NB4 (cell line): ENCODE measurements around the gene MMRN2.

Source experiments
- CTCF ChIP-seq: IDR thresholded peaks from one replicate; pipeline ENCODE4 v1.5.1; 2012; ENCODE audit warnings: low read depth, low read length
- MAX ChIP-seq: IDR thresholded peaks from 2 replicates; pipeline ENCODE4 v1.6.1; 2011; ENCODE audit warnings: low read depth, low read length
- MYC ChIP-seq: IDR thresholded peaks from 2 replicates; pipeline ENCODE4 v1.6.1; 2011; ENCODE audit warnings: low read depth, low read length
- POLR2A ChIP-seq: IDR thresholded peaks from 2 replicates; pipeline ENCODE4 v1.6.1; 2011; ENCODE audit warnings: mild to moderate bottlenecking; ENCODE audit not compliant: insufficient read length; ENCODE audit errors: extremely low read depth

DNA sequence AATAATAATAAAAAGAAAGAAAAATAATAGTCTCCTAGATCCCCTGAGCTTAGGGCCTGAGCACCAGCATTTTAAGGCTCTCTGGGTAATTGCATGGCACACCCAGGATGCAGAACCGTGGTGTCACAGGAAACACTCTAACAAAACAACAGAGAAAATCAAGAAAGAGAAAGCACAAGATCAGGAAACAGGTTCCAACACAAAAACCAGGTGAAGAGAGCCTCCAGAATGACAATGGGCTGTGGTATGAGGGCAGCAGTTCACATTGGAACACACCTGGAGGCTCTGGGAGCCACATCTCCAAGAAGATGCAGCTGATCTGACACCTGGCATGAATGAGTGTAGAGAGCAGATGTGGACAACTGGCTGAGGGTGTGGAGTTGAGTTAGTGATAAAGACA lies 7.1 kb downstream of the MMRN2 start:
- TF ChIP-seq CTCF = no peak
- TF ChIP-seq POLR2A = no peak
- no peak for TF ChIP-seq MAX
- TF ChIP-seq MYC = no peak
